ENCODE measurements around the gene PPP2R5C.

Gene PPP2R5C

DNA sequence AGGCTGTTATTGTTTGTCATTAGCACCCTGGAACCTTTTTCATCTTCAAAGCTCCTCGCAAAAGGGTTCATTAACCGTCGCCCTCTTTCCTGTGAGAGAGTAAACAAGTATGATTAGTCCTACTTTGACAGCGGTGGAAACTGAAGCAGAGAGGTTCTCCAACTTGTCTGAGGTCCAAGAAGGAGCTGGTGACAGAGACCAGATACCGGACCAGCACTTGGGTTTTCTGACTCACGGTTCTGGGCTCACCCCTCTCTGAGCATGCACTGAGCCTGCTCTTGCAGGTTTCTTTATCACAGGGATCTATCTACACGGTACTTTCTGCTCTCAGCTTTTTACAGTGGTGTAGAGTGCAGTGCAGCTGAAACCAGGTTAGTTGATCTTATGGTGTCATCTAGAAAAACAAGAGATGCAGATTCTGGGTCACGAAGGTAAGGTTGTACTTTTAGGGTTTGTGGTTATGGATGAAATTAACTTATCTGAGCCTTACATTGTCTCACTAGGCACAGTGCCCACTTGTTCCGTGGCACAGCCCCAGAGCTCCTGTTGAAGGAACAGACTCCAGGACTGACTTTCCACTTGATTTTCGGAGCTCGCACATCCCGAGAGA is 62.1 kb downstream of the PPP2R5C start:
- Histone ChIP-seq H3K9ac (ENCODE audit: low read length) (peak overlapping the region; percentile 45), H3K4me1 (ENCODE audit: control insufficient read depth, insufficient read depth, low read length) (peaks cover 41% of the 10 kb centered on the region), H3K4me3 (ENCODE audit: low read length) (peak overlapping the region; percentile 63), H3K36me3 (ENCODE audit: control insufficient read depth, insufficient read depth, low read length, severe bottlenecking) (peaks cover 9% of the 10 kb centered on the region), H3K27me3 (replicated peaks; ENCODE audit: control insufficient read depth, insufficient read depth, low read length) (no peaks in the 10 kb centered on the region), H3K9me3 (ENCODE audit: control insufficient read depth, low read length) (no peaks in the 10 kb centered on the region)
- DNase-seq (ENCODE audit: low read depth) = no peak

DNA sequence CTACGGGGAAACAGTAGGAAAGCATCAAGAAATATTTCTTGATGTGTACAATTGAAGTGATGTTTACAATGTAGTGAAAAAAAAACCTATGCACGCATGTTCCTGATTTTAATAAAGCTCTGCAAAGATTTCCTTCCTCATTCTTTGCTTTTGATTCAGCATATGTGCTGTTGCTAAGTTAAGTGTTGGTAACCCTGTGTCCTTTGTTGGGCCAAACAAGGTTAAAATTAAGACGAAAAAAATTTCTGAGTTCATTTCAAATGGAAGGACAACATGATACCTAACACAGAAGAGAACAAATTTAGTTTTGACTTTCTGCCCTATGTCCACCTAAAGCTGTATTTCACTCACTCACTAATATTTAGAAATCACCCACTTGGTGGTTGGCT is 62.8 kb downstream of the PPP2R5C start:
- peaks cover 47% of the 10 kb centered on the region for H3K4me1 ChIP-seq (ENCODE audit: control insufficient read depth, insufficient read depth, low read length)
- peaks cover 9% of the 10 kb centered on the region for H3K36me3 ChIP-seq (ENCODE audit: control insufficient read depth, insufficient read depth, low read length, severe bottlenecking)
- no peaks in the 10 kb centered on the region for H3K9me3 ChIP-seq (ENCODE audit: control insufficient read depth, low read length)
- no peaks in the 10 kb centered on the region for H3K27me3 ChIP-seq (replicated peaks; ENCODE audit: control insufficient read depth, insufficient read depth, low read length)
- peak overlapping the region; percentile 45 for H3K9ac ChIP-seq (ENCODE audit: low read length)
- DNase-seq (ENCODE audit: low read depth) = peak; percentile 31
- H3K4me3 ChIP-seq (ENCODE audit: low read length) = peak overlapping the region; percentile 63

DNA sequence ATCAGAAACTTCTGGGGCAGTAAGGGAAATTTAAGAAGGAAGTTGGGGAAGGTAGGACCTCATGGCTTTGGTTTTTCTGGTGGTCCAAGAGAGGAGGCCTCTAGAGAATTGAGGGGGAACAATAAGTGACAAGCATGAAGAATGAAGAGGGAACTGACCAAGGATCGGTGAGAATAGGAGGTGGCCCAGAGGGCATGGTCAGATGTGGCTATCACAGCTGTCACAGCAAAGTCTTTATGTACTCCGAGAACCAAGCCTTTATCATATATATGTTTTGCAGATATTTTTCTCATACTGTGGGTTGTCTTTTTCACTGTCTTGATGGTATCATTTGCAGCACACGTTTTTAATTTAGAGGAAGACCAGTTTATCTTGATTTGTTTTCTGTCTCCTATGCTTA is 64.3 kb downstream of the PPP2R5C start:
- Histone ChIP-seq H3K4me1 (ENCODE audit: control insufficient read depth, insufficient read depth, low read length) (peaks cover 47% of the 10 kb centered on the region), H3K36me3 (ENCODE audit: control insufficient read depth, insufficient read depth, low read length, severe bottlenecking) (peaks cover 8% of the 10 kb centered on the region)

DNA sequence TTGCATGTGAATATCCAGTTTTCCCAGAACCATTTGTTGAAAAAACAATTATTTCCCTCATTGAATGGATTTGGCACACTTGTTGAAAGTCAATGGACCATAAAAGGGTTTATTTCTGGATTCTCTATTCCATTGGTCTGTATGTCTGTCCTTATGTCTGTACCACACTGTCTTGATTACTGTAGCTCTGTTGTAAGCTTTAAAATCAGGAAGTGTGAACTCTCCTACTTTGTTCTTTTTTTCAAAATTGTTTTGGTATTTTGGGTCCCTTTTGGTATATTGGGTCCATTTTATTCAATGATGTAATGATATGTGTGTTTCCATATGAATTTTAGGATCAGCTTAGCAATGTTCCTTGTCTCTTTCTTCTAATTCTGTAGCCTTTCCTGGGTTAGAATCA is 64.8 kb downstream of the PPP2R5C start:
- Histone ChIP-seq H3K4me1 (ENCODE audit: control insufficient read depth, insufficient read depth, low read length) (peaks cover 47% of the 10 kb centered on the region), H3K9ac (ENCODE audit: low read length) (no peak overlapping the region), H3K27me3 (replicated peaks; ENCODE audit: control insufficient read depth, insufficient read depth, low read length) (no peaks in the 10 kb centered on the region), H3K4me3 (ENCODE audit: low read length) (no peak overlapping the region), H3K36me3 (ENCODE audit: control insufficient read depth, insufficient read depth, low read length, severe bottlenecking) (peaks cover 9% of the 10 kb centered on the region), H3K9me3 (ENCODE audit: control insufficient read depth, low read length) (no peaks in the 10 kb centered on the region)
- DNase-seq (ENCODE audit: low read depth) = no peak

More for the DNA sequence above, 64.3 kb downstream of the PPP2R5C start:
- no peak overlapping the region for H3K9ac ChIP-seq (ENCODE audit: low read length)
- DNase-seq (ENCODE audit: low read depth) = no peak
- H3K27me3 ChIP-seq (replicated peaks; ENCODE audit: control insufficient read depth, insufficient read depth, low read length) = no peaks in the 10 kb centered on the region
- no peak overlapping the region for H3K4me3 ChIP-seq (ENCODE audit: low read length)
- no peaks in the 10 kb centered on the region for H3K9me3 ChIP-seq (ENCODE audit: control insufficient read depth, low read length)

DNA sequence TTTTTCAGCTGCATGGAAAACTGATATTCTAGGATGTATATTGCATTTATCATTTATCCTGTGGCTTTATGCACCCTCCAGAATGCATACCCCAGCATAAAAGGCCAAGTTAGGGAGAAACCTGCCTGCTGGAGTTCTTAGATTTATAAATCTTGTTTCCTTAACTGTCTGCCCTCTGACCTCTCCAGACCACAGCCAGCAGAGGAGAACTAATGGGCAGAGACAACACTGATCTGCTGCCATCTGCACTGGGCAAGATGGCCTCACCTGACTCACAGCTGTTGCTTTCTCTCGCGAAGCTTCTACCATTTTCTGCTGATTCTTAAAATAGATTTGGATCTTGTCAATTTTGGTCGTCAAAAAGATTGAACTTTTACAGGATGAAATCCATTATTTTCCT is 65.8 kb downstream of the PPP2R5C start:
- no peak overlapping the region for H3K4me3 ChIP-seq (ENCODE audit: low read length)
- no peaks in the 10 kb centered on the region for H3K9me3 ChIP-seq (ENCODE audit: control insufficient read depth, low read length)
- H3K36me3 ChIP-seq (ENCODE audit: control insufficient read depth, insufficient read depth, low read length, severe bottlenecking) = peaks cover 9% of the 10 kb centered on the region
- H3K9ac ChIP-seq (ENCODE audit: low read length) = no peak overlapping the region
- no peaks in the 10 kb centered on the region for H3K27me3 ChIP-seq (replicated peaks; ENCODE audit: control insufficient read depth, insufficient read depth, low read length)
- DNase-seq (ENCODE audit: low read depth) = no peak
- H3K4me1 ChIP-seq (ENCODE audit: control insufficient read depth, insufficient read depth, low read length) = peaks cover 47% of the 10 kb centered on the region

DNA sequence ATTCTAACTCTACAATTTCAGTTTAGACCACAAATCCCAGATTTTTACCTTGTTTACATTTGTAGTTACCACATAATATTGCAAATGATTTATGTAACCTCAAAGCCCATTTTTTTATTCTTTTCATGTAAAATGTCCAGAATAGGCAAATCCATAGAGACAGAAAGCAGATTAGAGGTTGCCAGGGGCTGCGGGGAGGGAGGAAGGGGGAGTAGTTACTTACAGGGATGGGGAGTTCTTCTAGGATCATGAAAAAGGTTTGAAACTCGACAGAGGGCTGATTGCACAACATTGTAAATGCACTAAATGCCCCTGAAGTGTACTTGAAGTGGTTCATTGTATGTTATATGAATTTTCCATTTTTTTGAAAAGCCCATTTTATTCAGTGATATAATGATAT is 66.5 kb downstream of the PPP2R5C start:
- Histone ChIP-seq H3K4me3 (ENCODE audit: low read length) (no peak overlapping the region), H3K4me1 (ENCODE audit: control insufficient read depth, insufficient read depth, low read length) (peaks cover 45% of the 10 kb centered on the region), H3K36me3 (ENCODE audit: control insufficient read depth, insufficient read depth, low read length, severe bottlenecking) (peaks cover 9% of the 10 kb centered on the region), H3K9me3 (ENCODE audit: control insufficient read depth, low read length) (no peaks in the 10 kb centered on the region), H3K9ac (ENCODE audit: low read length) (no peak overlapping the region), H3K27me3 (replicated peaks; ENCODE audit: control insufficient read depth, insufficient read depth, low read length) (no peaks in the 10 kb centered on the region)
- DNase-seq (ENCODE audit: low read depth) = peak; percentile 66

DNA sequence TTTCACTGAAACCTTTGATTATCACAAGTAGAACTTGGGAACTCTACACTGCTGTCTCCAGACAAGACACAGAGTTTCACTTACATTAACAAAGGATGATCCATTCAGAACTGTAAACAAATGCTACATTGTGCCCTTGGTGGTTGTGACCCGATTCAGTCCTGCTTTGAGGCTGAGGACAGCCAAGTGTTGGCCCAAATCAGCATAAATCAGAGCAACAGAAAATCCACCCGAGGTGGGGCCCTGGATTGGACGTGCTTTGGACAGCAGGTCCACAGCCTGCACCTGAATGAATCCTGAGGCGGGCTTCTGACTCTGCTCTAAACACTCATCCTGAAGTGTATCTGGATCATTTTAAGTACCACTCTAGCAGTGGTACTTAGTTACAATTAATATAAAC is 68.8 kb downstream of the PPP2R5C start:
- H3K4me1 ChIP-seq (ENCODE audit: control insufficient read depth, insufficient read depth, low read length) = peaks cover 36% of the 10 kb centered on the region
- H3K9me3 ChIP-seq (ENCODE audit: control insufficient read depth, low read length) = no peaks in the 10 kb centered on the region
- H3K4me3 ChIP-seq (ENCODE audit: low read length) = no peak overlapping the region
- DNase-seq (ENCODE audit: low read depth) = no peak
- no peaks in the 10 kb centered on the region for H3K27me3 ChIP-seq (replicated peaks; ENCODE audit: control insufficient read depth, insufficient read depth, low read length)
- peaks cover 9% of the 10 kb centered on the region for H3K36me3 ChIP-seq (ENCODE audit: control insufficient read depth, insufficient read depth, low read length, severe bottlenecking)
- no peak overlapping the region for H3K9ac ChIP-seq (ENCODE audit: low read length)

DNA sequence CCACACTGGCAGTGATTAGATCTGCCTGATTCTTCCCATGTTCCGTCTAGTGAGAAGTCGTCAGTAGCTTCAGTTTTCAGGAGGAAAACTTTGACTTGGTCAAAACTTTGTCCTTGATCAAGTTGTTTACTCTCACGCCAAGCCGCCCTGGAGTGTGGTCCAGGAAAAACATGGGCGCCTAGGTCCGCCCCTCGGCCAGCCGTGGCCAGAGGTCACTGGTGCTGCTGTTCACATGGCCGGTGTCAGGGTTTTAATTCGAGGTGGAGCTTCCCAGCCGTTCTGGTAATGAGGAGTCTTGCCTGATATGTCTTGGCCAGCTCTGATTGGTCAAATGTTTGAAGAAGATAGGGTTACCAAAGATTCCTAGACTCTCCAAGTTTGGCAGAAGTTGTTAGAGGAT is 71.5 kb downstream of the PPP2R5C start:
- H3K27me3 ChIP-seq (replicated peaks; ENCODE audit: control insufficient read depth, insufficient read depth, low read length) = no peaks in the 10 kb centered on the region
- DNase-seq (ENCODE audit: low read depth) = no peak
- no peak overlapping the region for H3K9ac ChIP-seq (ENCODE audit: low read length)
- no peak overlapping the region for H3K4me3 ChIP-seq (ENCODE audit: low read length)
- no peaks in the 10 kb centered on the region for H3K9me3 ChIP-seq (ENCODE audit: control insufficient read depth, low read length)
- H3K36me3 ChIP-seq (ENCODE audit: control insufficient read depth, insufficient read depth, low read length, severe bottlenecking) = peaks cover 9% of the 10 kb centered on the region
- H3K4me1 ChIP-seq (ENCODE audit: control insufficient read depth, insufficient read depth, low read length) = peaks cover 40% of the 10 kb centered on the region

DNA sequence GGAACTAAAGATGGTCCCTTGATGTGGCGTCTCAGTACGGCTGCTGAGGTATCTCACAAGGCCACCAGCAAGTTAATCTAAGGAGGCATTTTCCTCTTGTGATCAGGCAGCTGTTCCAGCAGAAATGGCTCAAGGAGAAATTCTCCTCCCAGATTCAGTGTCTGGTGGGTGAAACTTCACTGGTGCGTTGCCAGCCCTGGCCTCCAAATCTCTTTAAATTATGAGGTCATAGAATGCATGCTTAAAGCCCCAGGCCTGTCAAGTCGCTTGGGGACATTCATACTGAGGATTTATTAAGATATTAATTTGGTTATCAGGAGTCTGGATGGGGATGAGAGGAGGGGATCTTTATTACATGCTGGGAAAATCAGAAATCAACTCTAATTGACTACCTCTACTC is 72.9 kb downstream of the PPP2R5C start:
- Histone ChIP-seq H3K4me1 (ENCODE audit: control insufficient read depth, insufficient read depth, low read length) (peaks cover 28% of the 10 kb centered on the region), H3K4me3 (ENCODE audit: low read length) (no peak overlapping the region), H3K27me3 (replicated peaks; ENCODE audit: control insufficient read depth, insufficient read depth, low read length) (no peaks in the 10 kb centered on the region), H3K36me3 (ENCODE audit: control insufficient read depth, insufficient read depth, low read length, severe bottlenecking) (peaks cover 13% of the 10 kb centered on the region), H3K9ac (ENCODE audit: low read length) (no peak overlapping the region), H3K9me3 (ENCODE audit: control insufficient read depth, low read length) (no peaks in the 10 kb centered on the region)
- DNase-seq (ENCODE audit: low read depth) = no peak

DNA sequence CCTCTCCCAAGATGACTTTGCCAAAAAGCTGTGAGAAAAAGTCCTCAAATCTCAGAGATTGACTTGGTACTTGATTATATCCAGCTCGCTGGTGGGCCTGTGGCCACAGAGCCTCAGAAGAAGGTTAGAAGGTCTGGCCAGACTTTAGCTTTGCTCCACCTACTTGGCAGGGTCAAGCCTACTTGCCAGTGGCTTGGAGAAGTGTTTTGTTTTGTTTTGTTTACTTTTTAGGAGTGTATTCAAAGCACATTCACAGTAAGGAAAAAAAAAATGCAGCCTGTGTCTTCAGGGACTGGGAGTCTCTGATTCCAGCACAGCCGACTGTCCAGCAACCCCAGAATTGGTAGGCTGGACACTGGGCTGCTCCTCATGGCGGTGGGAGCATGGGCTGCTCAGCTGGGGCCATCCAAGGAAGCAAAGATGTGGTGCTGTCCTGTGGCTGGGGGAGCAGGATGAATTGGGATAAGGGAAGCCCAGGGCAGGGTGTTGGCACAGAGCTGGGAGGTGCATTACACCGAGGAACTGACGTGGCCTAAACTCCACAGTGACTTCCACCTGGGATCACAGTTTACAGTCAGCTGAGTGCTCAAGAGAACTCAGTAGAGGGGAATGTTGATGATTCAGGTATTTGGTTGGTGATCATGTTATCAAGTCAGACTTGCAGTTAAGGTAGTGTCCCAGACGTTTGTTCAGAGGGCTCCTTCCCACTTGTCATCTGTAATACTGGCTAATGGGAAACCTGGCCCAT is 73.5 kb downstream of the PPP2R5C start:
- H3K36me3 ChIP-seq (ENCODE audit: control insufficient read depth, insufficient read depth, low read length, severe bottlenecking) = peaks cover 16% of the 10 kb centered on the region
- no peak overlapping the region for H3K9ac ChIP-seq (ENCODE audit: low read length)
- DNase-seq (ENCODE audit: low read depth) = no peak
- peaks cover 28% of the 10 kb centered on the region for H3K4me1 ChIP-seq (ENCODE audit: control insufficient read depth, insufficient read depth, low read length)
- H3K4me3 ChIP-seq (ENCODE audit: low read length) = no peak overlapping the region
- H3K9me3 ChIP-seq (ENCODE audit: control insufficient read depth, low read length) = no peaks in the 10 kb centered on the region
- no peaks in the 10 kb centered on the region for H3K27me3 ChIP-seq (replicated peaks; ENCODE audit: control insufficient read depth, insufficient read depth, low read length)

DNA sequence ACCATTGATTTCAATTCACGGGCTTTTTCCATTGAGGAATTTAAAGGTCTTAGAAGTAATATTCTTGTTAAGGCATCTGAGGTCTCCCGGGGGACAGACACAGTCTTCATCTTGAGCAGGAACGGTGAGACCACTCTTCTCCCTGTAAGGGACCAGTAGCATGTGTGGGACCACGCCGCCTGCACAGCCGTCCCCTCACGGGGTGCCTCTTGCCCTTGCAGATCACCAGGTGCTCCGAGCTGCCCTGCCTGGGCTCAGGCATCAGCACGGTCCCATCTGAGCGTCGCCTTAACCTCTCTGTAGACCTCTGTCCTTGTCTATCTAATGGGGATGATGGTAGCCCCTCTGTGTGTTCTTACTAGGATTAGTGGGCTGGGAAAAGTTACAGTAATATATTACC is 74.1 kb downstream of the PPP2R5C start:
- peak overlapping the region; percentile 62 for H3K4me3 ChIP-seq (ENCODE audit: low read length)
- peaks cover 10% of the 10 kb centered on the region for H3K36me3 ChIP-seq (ENCODE audit: control insufficient read depth, insufficient read depth, low read length, severe bottlenecking)
- no peaks in the 10 kb centered on the region for H3K27me3 ChIP-seq (replicated peaks; ENCODE audit: control insufficient read depth, insufficient read depth, low read length)
- H3K9ac ChIP-seq (ENCODE audit: low read length) = peak overlapping the region; percentile 27
- no peak for DNase-seq (ENCODE audit: low read depth)
- peaks cover 28% of the 10 kb centered on the region for H3K4me1 ChIP-seq (ENCODE audit: control insufficient read depth, insufficient read depth, low read length)
- H3K9me3 ChIP-seq (ENCODE audit: control insufficient read depth, low read length) = no peaks in the 10 kb centered on the region

Data from adipocyte (in vitro differentiated cells).